Eye (tissue), 1 donor: ENCODE results near the gene EDA2R.

Experiments
- DNase-seq: peaks from one replicate; pipeline ENCODE4 v3.0.0-alpha.2; 2015

EDA2R gene

GRCh38 chrX:66638591-66639500, at the start of gene EDA2R:
TSS of gene EDA2R (minus strand) at chrX:66639078. CDS start at chrX:66616020, 23,058 bp downstream.
- peak; percentile 70 for DNase-seq

GRCh38 chrX:66684196-66684595, 45.3 kb upstream of the EDA2R start:
- DNase-seq: no peak

GRCh38 chrX:66680451-66680850, 41.6 kb upstream of the EDA2R start:
- DNase-seq: no peak

GRCh38 chrX:66677430-66677829, 38.6 kb upstream of the EDA2R start:
- no peak for DNase-seq

GRCh38 chrX:66676990-66677389, 38.1 kb upstream of the EDA2R start:
- peak; percentile 8 for DNase-seq

- DNase-seq: no peak
Observed at GRCh38 chrX:66676413-66676812, 37.5 kb upstream of the EDA2R start.

GRCh38 chrX:66675541-66675940, 36.7 kb upstream of the EDA2R start:
- DNase-seq: no peak

GRCh38 chrX:66674506-66674905, 35.6 kb upstream of the EDA2R start:
- no peak for DNase-seq

- no peak for DNase-seq
Observed at GRCh38 chrX:66672106-66672505, 33.2 kb upstream of the EDA2R start.

- no peak for DNase-seq
Observed at GRCh38 chrX:66654411-66654810, 15.5 kb upstream of the EDA2R start.

GRCh38 chrX:66635360-66635759, 3.5 kb downstream of the EDA2R start:
- no peak for DNase-seq

- DNase-seq: no peak
Observed at GRCh38 chrX:66634272-66634671, 4.6 kb downstream of the EDA2R start.

- DNase-seq: no peak
Observed at GRCh38 chrX:66633541-66633940, 5.3 kb downstream of the EDA2R start.

- peak; percentile 12 for DNase-seq
Observed at GRCh38 chrX:66632981-66633380, 5.9 kb downstream of the EDA2R start.

- DNase-seq: no peak
Observed at GRCh38 chrX:66632473-66632872, 6.4 kb downstream of the EDA2R start.

- DNase-seq: no peak
Observed at GRCh38 chrX:66625525-66625924, 13.4 kb downstream of the EDA2R start.

GRCh38 chrX:66622209-66622608, 16.7 kb downstream of the EDA2R start:
- DNase-seq: no peak

GRCh38 chrX:66616944-66617343, 21.9 kb downstream of the EDA2R start:
- DNase-seq: no peak

- no peak for DNase-seq
Observed at GRCh38 chrX:66602381-66602938, 36.4 kb downstream of the EDA2R start.

- no peak for DNase-seq
Observed at GRCh38 chrX:66601522-66601921, 37.4 kb downstream of the EDA2R start.

- no peak for DNase-seq
Observed at GRCh38 chrX:66579219-66579618, 59.7 kb downstream of the EDA2R start.

- no peak for DNase-seq
Observed at GRCh38 chrX:66553973-66554372, 84.9 kb downstream of the EDA2R start.

- no peak for DNase-seq
Observed at GRCh38 chrX:66547847-66548369, 91.0 kb downstream of the EDA2R start.
